ENCODE data around the gene IFIT2.
"Not testable (repeated sequence)": the region's sequence is repeated elsewhere in the genome, so short reads cannot be mapped to it uniquely, and the experiment has no call there.

Gene IFIT2

GRCh38 chr10:89348975-89349374 lies 47.1 kb downstream of the IFIT2 start:
- H3K9ac ChIP-seq (ENCODE audit: low read depth, low read length, poor library complexity, severe bottlenecking) = no peak overlapping the region
- H3K79me2 ChIP-seq (ENCODE audit: insufficient read depth, low read length) = no peaks in the 10 kb centered on the region
- no peaks in the 10 kb centered on the region for H3K27me3 ChIP-seq (ENCODE audit: insufficient read depth, low read length, poor library complexity, severe bottlenecking)
- no peak overlapping the region for H2AFZ ChIP-seq (ENCODE audit: low read length)
- no peak overlapping the region for H3K4me3 ChIP-seq (ENCODE audit: low read length, poor library complexity, severe bottlenecking)
- peaks cover 49% of the 10 kb centered on the region for H3K4me1 ChIP-seq (ENCODE audit: insufficient read depth, low read length, poor library complexity, severe bottlenecking)
- no peaks in the 10 kb centered on the region; the same call in 1 of the 2 replicates for H3F3A ChIP-seq (ENCODE audit: low read depth)
- no peaks in the 10 kb centered on the region for H3K9me3 ChIP-seq (ENCODE audit: insufficient read depth, low read depth, low read length)
- H3K9me2 ChIP-seq (replicated peaks; ENCODE audit: low read depth, low read length) = no peaks in the 10 kb centered on the region
- peak overlapping the region; percentile 25 for H3K4me2 ChIP-seq (ENCODE audit: low read depth, low read length, poor library complexity, severe bottlenecking)
- TF ChIP-seq EZH2phosphoT487 (IDR thresholded peaks at IDR 0.05; ENCODE audit: borderline replicate concordance) (no peak), CTCF (conservative IDR thresholded peaks at IDR 0.05; ENCODE audit: low read length) (no peak)
- no peaks in the 10 kb centered on the region for H4K20me1 ChIP-seq (ENCODE audit: insufficient read depth, low read length, poor library complexity, severe bottlenecking)
- H3K36me3 ChIP-seq (ENCODE audit: insufficient read depth, low read length) = no peaks in the 10 kb centered on the region

GRCh38 chr10:89350631-89351315 lies 48.9 kb downstream of the IFIT2 start:
- not testable (repeated sequence) for H3K79me2 ChIP-seq (ENCODE audit: insufficient read depth, low read length); H2AFZ ChIP-seq (ENCODE audit: low read length); H3K36me3 ChIP-seq (ENCODE audit: insufficient read depth, low read length); H3K9me3 ChIP-seq (ENCODE audit: insufficient read depth, low read depth, low read length); H4K20me1 ChIP-seq (ENCODE audit: insufficient read depth, low read length, poor library complexity, severe bottlenecking); H3F3A ChIP-seq (ENCODE audit: low read depth); H3K27me3 ChIP-seq (ENCODE audit: insufficient read depth, low read length, poor library complexity, severe bottlenecking); H3K9ac ChIP-seq (ENCODE audit: low read depth, low read length, poor library complexity, severe bottlenecking); H3K4me3 ChIP-seq (ENCODE audit: low read length, poor library complexity, severe bottlenecking); H3K9me2 ChIP-seq (replicated peaks; ENCODE audit: low read depth, low read length)
- Histone ChIP-seq H3K4me2 (ENCODE audit: low read depth, low read length, poor library complexity, severe bottlenecking) (peak overlapping the region; percentile 23), H3K4me1 (ENCODE audit: insufficient read depth, low read length, poor library complexity, severe bottlenecking) (peaks cover 55% of the 10 kb centered on the region)

GRCh38 chr10:89351412-89351779 lies 49.5 kb downstream of the IFIT2 start:
- no peak overlapping the region for H2AFZ ChIP-seq (ENCODE audit: low read length)

More at GRCh38 chr10:89351412-89351779, 49.5 kb downstream of the IFIT2 start:
- Histone ChIP-seq H4K20me1 (ENCODE audit: insufficient read depth, low read length, poor library complexity, severe bottlenecking) (no peaks in the 10 kb centered on the region), H3K9ac (ENCODE audit: low read depth, low read length, poor library complexity, severe bottlenecking) (no peak overlapping the region), H3K36me3 (ENCODE audit: insufficient read depth, low read length) (no peaks in the 10 kb centered on the region), H3K27me3 (ENCODE audit: insufficient read depth, low read length, poor library complexity, severe bottlenecking) (no peaks in the 10 kb centered on the region), H3K4me2 (ENCODE audit: low read depth, low read length, poor library complexity, severe bottlenecking) (peak overlapping the region; percentile 23), H3K9me3 (ENCODE audit: insufficient read depth, low read depth, low read length) (no peaks in the 10 kb centered on the region), H3K4me3 (ENCODE audit: low read length, poor library complexity, severe bottlenecking) (no peak overlapping the region), H3K79me2 (ENCODE audit: insufficient read depth, low read length) (no peaks in the 10 kb centered on the region), H3F3A (ENCODE audit: low read depth) (no peaks in the 10 kb centered on the region; the same call in 1 of the 2 replicates), H3K9me2 (replicated peaks; ENCODE audit: low read depth, low read length) (no peaks in the 10 kb centered on the region), H3K4me1 (ENCODE audit: insufficient read depth, low read length, poor library complexity, severe bottlenecking) (peaks cover 57% of the 10 kb centered on the region)
- no peak for TF ChIP-seq CTCF (conservative IDR thresholded peaks at IDR 0.05; ENCODE audit: low read length)
- TF ChIP-seq EZH2phosphoT487 (IDR thresholded peaks at IDR 0.05; ENCODE audit: borderline replicate concordance) = no peak
